Astrocyte of the hippocampus (primary cell): ENCODE results near the gene GGTLC2.

ENCODE experiments used
- DNase-seq: peaks from one replicate; pipeline ENCODE4 v3.0.0; 2011; ENCODE audit warnings: low read depth, low spot score

The GGTLC2 gene

GRCh38 chr22:22689621-22690345, 45.4 kb downstream of the GGTLC2 start:
- no peak for DNase-seq

GRCh38 chr22:22691055-22691454, 46.6 kb downstream of the GGTLC2 start:
- no peak for DNase-seq

GRCh38 chr22:22691716-22692701, 47.6 kb downstream of the GGTLC2 start:
- no peak for DNase-seq

GRCh38 chr22:22692707-22693530, 48.5 kb downstream of the GGTLC2 start:
- DNase-seq, result peak; percentile 24

GRCh38 chr22:22693531-22693884, 49.1 kb downstream of the GGTLC2 start:
- no peak for DNase-seq

- DNase-seq, result no peak
These were observed 49.7 kb downstream of the GGTLC2 start for GRCh38 chr22:22694106-22694505.

- no peak for DNase-seq
These were observed 51.7 kb downstream of the GGTLC2 start for GRCh38 chr22:22696104-22696503.
